Mucosa of stomach (tissue), 1 donor: Measurements from ENCODE around the gene INPP4B.

Experiments used
- H3K27me3 ChIP-seq: one replicate; pipeline ENCODE4 v1.7.0; 2013; ENCODE audit warnings: mild to moderate bottlenecking, low read length; ENCODE audit not compliant: control insufficient read depth, insufficient read depth
- H3K36me3 ChIP-seq: one replicate; pipeline ENCODE4 v1.7.0; 2013; ENCODE audit warnings: low read length; ENCODE audit not compliant: control insufficient read depth, insufficient read depth
- H3K4me1 ChIP-seq: one replicate; pipeline ENCODE4 v1.7.0; 2013; ENCODE audit warnings: mild to moderate bottlenecking, low read length; ENCODE audit not compliant: control insufficient read depth, insufficient read depth
- H3K4me3 ChIP-seq: one replicate; pipeline ENCODE4 v1.7.0; 2013; ENCODE audit warnings: low read length
- H3K9ac ChIP-seq: one replicate; pipeline ENCODE4 v1.7.0; 2013; ENCODE audit warnings: mild to moderate bottlenecking, low read length, moderate library complexity
- H3K9me3 ChIP-seq: one replicate; pipeline ENCODE4 v1.7.0; 2013; ENCODE audit warnings: mild to moderate bottlenecking, low read length, moderate library complexity; ENCODE audit not compliant: control insufficient read depth
- donor health status: Pancreatic carcinoma.

INPP4B gene

GRCh38 chr4:142856576-142856975, 10.5 kb upstream of the INPP4B start:
- Histone ChIP-seq H3K9me3 (no peaks in the 10 kb centered on the region), H3K4me3 (no peak overlapping the region), H3K36me3 (no peaks in the 10 kb centered on the region), H3K4me1 (no peaks in the 10 kb centered on the region), H3K27me3 (no peaks in the 10 kb centered on the region), H3K9ac (no peak overlapping the region)

GRCh38 chr4:142850478-142850877, 4.4 kb upstream of the INPP4B start:
- Histone ChIP-seq H3K4me1 (peaks cover 8% of the 10 kb centered on the region), H3K9ac (no peak overlapping the region), H3K27me3 (peaks cover 24% of the 10 kb centered on the region), H3K4me3 (no peak overlapping the region), H3K9me3 (no peaks in the 10 kb centered on the region), H3K36me3 (no peaks in the 10 kb centered on the region)

- peak overlapping the region; percentile 48 for H3K9ac ChIP-seq
- peak overlapping the region; percentile 28 for H3K4me3 ChIP-seq
- peaks cover 13% of the 10 kb centered on the region for H3K4me1 ChIP-seq
Observed at GRCh38 chr4:142846729-142847596, 862 bp upstream of the INPP4B start.

GRCh38 chr4:142845293-142846107, 601 bp downstream of the INPP4B start:
- Histone ChIP-seq H3K9ac (peak overlapping the region; percentile 48), H3K4me1 (peaks cover 13% of the 10 kb centered on the region), H3K27me3 (peaks cover 30% of the 10 kb centered on the region), H3K36me3 (no peaks in the 10 kb centered on the region), H3K4me3 (peak overlapping the region; percentile 7), H3K9me3 (no peaks in the 10 kb centered on the region)

More at GRCh38 chr4:142846729-142847596, 862 bp upstream of the INPP4B start:
- H3K36me3 ChIP-seq, result no peaks in the 10 kb centered on the region
- H3K27me3 ChIP-seq, result peaks cover 30% of the 10 kb centered on the region
- H3K9me3 ChIP-seq, result no peaks in the 10 kb centered on the region

GRCh38 chr4:142844782-142845181, 1.3 kb downstream of the INPP4B start:
- Histone ChIP-seq H3K9me3 (no peaks in the 10 kb centered on the region), H3K4me1 (peaks cover 13% of the 10 kb centered on the region), H3K27me3 (peaks cover 30% of the 10 kb centered on the region), H3K4me3 (no peak overlapping the region), H3K9ac (no peak overlapping the region), H3K36me3 (no peaks in the 10 kb centered on the region)

- Histone ChIP-seq H3K9ac (no peak overlapping the region), H3K36me3 (no peaks in the 10 kb centered on the region), H3K4me1 (peaks cover 6% of the 10 kb centered on the region), H3K4me3 (no peak overlapping the region), H3K27me3 (peaks cover 7% of the 10 kb centered on the region), H3K9me3 (no peaks in the 10 kb centered on the region)
Observed at GRCh38 chr4:142840516-142841123, 5.5 kb downstream of the INPP4B start.

GRCh38 chr4:142838778-142839177, 7.3 kb downstream of the INPP4B start:
- H3K36me3 ChIP-seq, result no peaks in the 10 kb centered on the region
- no peak overlapping the region for H3K4me3 ChIP-seq
- H3K9me3 ChIP-seq, result no peaks in the 10 kb centered on the region
- H3K27me3 ChIP-seq, result no peaks in the 10 kb centered on the region
- H3K4me1 ChIP-seq, result no peaks in the 10 kb centered on the region
- H3K9ac ChIP-seq, result no peak overlapping the region

GRCh38 chr4:142832022-142832421, 14.1 kb downstream of the INPP4B start:
- Histone ChIP-seq H3K9ac (no peak overlapping the region), H3K9me3 (no peaks in the 10 kb centered on the region), H3K4me3 (no peak overlapping the region), H3K27me3 (no peaks in the 10 kb centered on the region), H3K36me3 (no peaks in the 10 kb centered on the region), H3K4me1 (no peaks in the 10 kb centered on the region)

- no peaks in the 10 kb centered on the region for H3K36me3 ChIP-seq
- H3K9ac ChIP-seq, result no peak overlapping the region
- no peaks in the 10 kb centered on the region for H3K4me1 ChIP-seq
- no peaks in the 10 kb centered on the region for H3K9me3 ChIP-seq
- no peak overlapping the region for H3K4me3 ChIP-seq
- no peaks in the 10 kb centered on the region for H3K27me3 ChIP-seq
Observed at GRCh38 chr4:142826503-142827241, 19.4 kb downstream of the INPP4B start.

- no peak overlapping the region for H3K9ac ChIP-seq
- no peaks in the 10 kb centered on the region for H3K36me3 ChIP-seq
- no peaks in the 10 kb centered on the region for H3K4me1 ChIP-seq
- no peaks in the 10 kb centered on the region for H3K27me3 ChIP-seq
- no peak overlapping the region for H3K4me3 ChIP-seq
- H3K9me3 ChIP-seq, result no peaks in the 10 kb centered on the region
Observed at GRCh38 chr4:142824368-142824767, 21.7 kb downstream of the INPP4B start.

- Histone ChIP-seq H3K27me3 (no peaks in the 10 kb centered on the region), H3K9ac (no peak overlapping the region), H3K36me3 (no peaks in the 10 kb centered on the region), H3K4me1 (no peaks in the 10 kb centered on the region), H3K4me3 (no peak overlapping the region), H3K9me3 (no peaks in the 10 kb centered on the region)
Observed at GRCh38 chr4:142823796-142824195, 22.3 kb downstream of the INPP4B start.
